ENCODE results near the gene CCDC57. TPM values are rescaled to one million over a fixed set of nuclear protein-coding genes. Genes with fewer than 3 reads are reported as not detected.
A peak's percentile ranks its signal among the peaks of the same experiment; 100 is the strongest.

CCDC57 gene
- total RNA-seq, 1 experiment from 2014 or later = 31.0 TPM

DNA sequence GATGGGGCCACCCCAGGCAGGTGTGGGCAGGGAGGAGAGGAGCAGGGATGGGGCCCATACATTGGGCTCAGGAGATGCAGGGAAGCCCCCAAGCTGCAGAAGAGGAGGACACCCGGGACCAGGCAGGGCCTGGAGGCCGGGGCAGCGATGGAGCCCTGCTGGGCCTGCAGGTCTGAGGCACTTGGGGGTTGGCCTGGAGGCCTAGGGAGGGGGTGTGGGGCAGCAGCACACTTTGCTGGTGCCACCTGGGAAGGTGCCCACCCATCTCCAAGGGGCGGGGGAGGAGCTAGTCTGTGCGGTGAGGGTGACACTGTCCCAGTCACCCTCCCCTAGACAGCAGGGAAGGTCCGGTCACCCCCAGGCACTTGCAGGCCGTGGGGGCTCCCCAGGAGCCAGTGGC is 6.4 kb upstream of the CCDC57 start:
- intact Hi-C loops (cut with micrococcal nuclease; ENCODE audit: unreplicated experiment) = no loop called here
- Histone ChIP-seq H3K36me3 (ENCODE audit: control insufficient read depth, insufficient read depth, low read length) (no peaks in the 10 kb centered on the region), H3K4me1 (peaks cover 21% of the 10 kb centered on the region), H3K27me3 (replicated peaks; ENCODE audit: control insufficient read depth, insufficient read depth, low read length) (no peaks in the 10 kb centered on the region), H3K4me3 (ENCODE audit: low read depth, low read length) (no peak overlapping the region), H3K9me3 (no peaks in the 10 kb centered on the region)
- no peak for DNase-seq
- ChIA-PET CTCF (no interaction called here), POLR2A (no interaction called here)
- Mint-ChIP-seq H3K4me3 (ENCODE audit: unreplicated experiment) (no peak overlapping the region), H3K9me3 (ENCODE audit: unreplicated experiment) (no peaks in the 10 kb centered on the region), H3K27me3 (ENCODE audit: insufficient read depth, unreplicated experiment) (no peaks in the 10 kb centered on the region), H3K27ac (ENCODE audit: unreplicated experiment) (no peak overlapping the region), H3K4me1 (ENCODE audit: low read depth, unreplicated experiment) (no peaks in the 10 kb centered on the region), H3K36me3 (ENCODE audit: insufficient read depth, unreplicated experiment) (peaks cover 9% of the 10 kb centered on the region)
- no TSS peak for BruUV-seq (replicated peaks)
- no peak for TF ChIP-seq CTCF (IDR thresholded peaks at IDR 0.05; ENCODE audit: insufficient read depth in 1 of 2, low read depth in 1 of 2, low read length in 1 of 2, severe bottlenecking in 1 of 2, unreplicated experiment in 1 of 2)

DNA sequence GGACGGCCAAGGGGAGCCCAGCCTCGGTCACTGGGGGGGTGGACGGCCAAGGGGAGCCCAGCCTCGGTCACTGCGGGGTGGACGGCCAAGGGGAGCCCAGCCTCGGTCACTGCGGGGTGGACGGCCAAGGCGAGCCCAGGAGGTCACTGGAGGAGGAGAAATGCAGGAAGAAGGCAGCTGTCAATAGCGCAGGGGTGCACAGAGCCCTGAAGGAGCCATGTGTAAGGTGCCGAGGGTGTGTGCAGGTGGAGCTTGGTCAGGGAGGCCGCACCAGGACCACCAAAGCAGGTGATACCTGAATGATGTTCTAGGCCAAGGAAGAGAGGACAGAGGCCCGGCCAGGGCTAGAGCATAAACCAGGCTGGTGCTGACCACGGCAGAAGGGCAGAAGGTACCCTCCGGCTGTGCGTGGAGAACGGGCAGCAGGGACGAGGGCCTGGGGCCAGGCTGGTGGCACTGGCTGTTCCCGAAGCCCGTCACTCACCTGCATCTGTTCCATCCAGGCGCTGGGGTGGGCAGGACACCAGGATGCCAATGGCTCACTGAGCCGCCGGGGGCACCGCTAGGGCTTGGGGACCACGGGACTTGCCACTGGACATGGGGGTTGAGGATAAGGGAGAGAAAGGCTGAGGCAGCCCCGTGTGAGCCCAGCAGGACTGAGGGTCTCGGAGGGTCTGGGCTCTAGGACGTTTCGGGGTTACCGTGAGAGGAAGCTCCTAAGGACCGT is 5.9 kb upstream of the CCDC57 start:
- no peak for TF ChIP-seq CTCF (IDR thresholded peaks at IDR 0.05; ENCODE audit: insufficient read depth in 1 of 2, low read depth in 1 of 2, low read length in 1 of 2, severe bottlenecking in 1 of 2, unreplicated experiment in 1 of 2)
- no peak overlapping the region for H3K27ac Mint-ChIP-seq (ENCODE audit: unreplicated experiment)
- intact Hi-C loops (cut with micrococcal nuclease; ENCODE audit: unreplicated experiment) = no loop called here
- no peaks in the 10 kb centered on the region for H3K4me1 Mint-ChIP-seq (ENCODE audit: low read depth, unreplicated experiment)
- no peak overlapping the region for H3K4me3 Mint-ChIP-seq (ENCODE audit: unreplicated experiment)
- Histone ChIP-seq H3K9me3 (no peaks in the 10 kb centered on the region), H3K27me3 (replicated peaks; ENCODE audit: control insufficient read depth, insufficient read depth, low read length) (no peaks in the 10 kb centered on the region), H3K36me3 (ENCODE audit: control insufficient read depth, insufficient read depth, low read length) (no peaks in the 10 kb centered on the region), H3K4me3 (ENCODE audit: low read depth, low read length) (no peak overlapping the region), H3K4me1 (peaks cover 21% of the 10 kb centered on the region)
- H3K36me3 Mint-ChIP-seq (ENCODE audit: insufficient read depth, unreplicated experiment) = peaks cover 9% of the 10 kb centered on the region
- H3K9me3 Mint-ChIP-seq (ENCODE audit: unreplicated experiment) = no peaks in the 10 kb centered on the region
- no peak for DNase-seq
- POLR2A ChIA-PET = no interaction called here
- no TSS peak for BruUV-seq (replicated peaks)
- no peaks in the 10 kb centered on the region for H3K27me3 Mint-ChIP-seq (ENCODE audit: insufficient read depth, unreplicated experiment)
- CTCF ChIA-PET = no interaction called here

GRCh38 chr17:82217530-82218204 is 5.0 kb upstream of the CCDC57 start:
- H3K4me1 Mint-ChIP-seq (ENCODE audit: low read depth, unreplicated experiment) = no peaks in the 10 kb centered on the region
- H3K36me3 ChIP-seq (ENCODE audit: control insufficient read depth, insufficient read depth, low read length) = no peaks in the 10 kb centered on the region
- DNase-seq = peak; percentile 49 to 77
- no peaks in the 10 kb centered on the region for H3K27me3 Mint-ChIP-seq (ENCODE audit: insufficient read depth, unreplicated experiment)
- no peak for TF ChIP-seq CTCF (IDR thresholded peaks at IDR 0.05; ENCODE audit: insufficient read depth in 1 of 2, low read depth in 1 of 2, low read length in 1 of 2, severe bottlenecking in 1 of 2, unreplicated experiment in 1 of 2)
- no peak overlapping the region for H3K27ac Mint-ChIP-seq (ENCODE audit: unreplicated experiment)
- H3K9me3 ChIP-seq = no peaks in the 10 kb centered on the region
- intact Hi-C loops (cut with micrococcal nuclease; ENCODE audit: unreplicated experiment) = no loop called here
- H3K4me3 Mint-ChIP-seq (ENCODE audit: unreplicated experiment) = no peak overlapping the region
- BruUV-seq (replicated peaks) = no TSS peak
- POLR2A ChIA-PET = no interaction called here
- peaks cover 24% of the 10 kb centered on the region for H3K4me1 ChIP-seq
- H3K27me3 ChIP-seq (replicated peaks; ENCODE audit: control insufficient read depth, insufficient read depth, low read length) = no peaks in the 10 kb centered on the region
- H3K9me3 Mint-ChIP-seq (ENCODE audit: unreplicated experiment) = no peaks in the 10 kb centered on the region
- H3K4me3 ChIP-seq (ENCODE audit: low read depth, low read length) = no peak overlapping the region
- H3K36me3 Mint-ChIP-seq (ENCODE audit: insufficient read depth, unreplicated experiment) = peaks cover 9% of the 10 kb centered on the region
- CTCF ChIA-PET = no interaction called here
